22Rv1 (cell line): ENCODE results near the gene RETN.

ENCODE experiments used
- H3K27ac ChIP-seq: fragments of 450-650 bp; 2 replicates; pipeline ENCODE4 v1.5.1; 2017
- ZFX ChIP-seq: fragments of 450-650 bp; IDR thresholded peaks from 2 replicates; pipeline ENCODE4 v1.6.1; 2017; ENCODE audit warnings: antibody characterized with exemption, borderline replicate concordance
- TF ChIP-seq, protein P1 (sequence below): fragments of 450-650 bp; IDR thresholded peaks from 2 replicates; pipeline ENCODE4 v1.5.1; 2017; ENCODE audit warnings: mild to moderate bottlenecking

RETN gene

DNA sequence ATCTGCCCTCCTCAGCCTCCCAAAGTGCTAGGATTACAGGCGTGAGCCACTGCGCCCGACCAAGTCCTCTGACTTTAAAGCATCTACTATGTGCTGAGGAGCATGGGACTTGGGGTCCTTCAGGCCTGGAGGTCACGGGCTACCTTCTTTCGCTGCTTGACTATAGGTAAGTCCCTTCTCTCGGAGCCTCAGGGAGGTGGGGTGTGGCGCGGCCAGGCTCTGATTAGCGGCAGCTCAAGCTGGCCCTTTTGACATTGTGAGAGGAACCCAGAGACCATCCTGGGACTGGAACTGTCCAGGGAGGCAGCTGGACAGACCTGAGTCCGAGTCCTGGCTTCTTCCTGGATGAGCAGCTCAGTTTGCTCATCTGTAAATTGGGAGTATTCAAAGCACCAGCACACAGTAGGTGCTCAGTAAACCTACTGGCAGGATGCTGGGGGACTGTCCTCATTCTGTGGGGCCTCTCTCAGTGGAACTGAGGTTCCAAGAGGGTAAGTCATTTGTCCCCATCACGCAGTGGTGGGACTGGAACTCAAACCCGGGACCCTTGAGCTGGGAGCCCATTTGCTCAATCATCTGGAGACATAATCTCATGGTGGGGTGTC is 32.3 kb downstream of the RETN start:
- no peak overlapping the region for H3K27ac ChIP-seq
- TF ChIP-seq, protein P1, sequence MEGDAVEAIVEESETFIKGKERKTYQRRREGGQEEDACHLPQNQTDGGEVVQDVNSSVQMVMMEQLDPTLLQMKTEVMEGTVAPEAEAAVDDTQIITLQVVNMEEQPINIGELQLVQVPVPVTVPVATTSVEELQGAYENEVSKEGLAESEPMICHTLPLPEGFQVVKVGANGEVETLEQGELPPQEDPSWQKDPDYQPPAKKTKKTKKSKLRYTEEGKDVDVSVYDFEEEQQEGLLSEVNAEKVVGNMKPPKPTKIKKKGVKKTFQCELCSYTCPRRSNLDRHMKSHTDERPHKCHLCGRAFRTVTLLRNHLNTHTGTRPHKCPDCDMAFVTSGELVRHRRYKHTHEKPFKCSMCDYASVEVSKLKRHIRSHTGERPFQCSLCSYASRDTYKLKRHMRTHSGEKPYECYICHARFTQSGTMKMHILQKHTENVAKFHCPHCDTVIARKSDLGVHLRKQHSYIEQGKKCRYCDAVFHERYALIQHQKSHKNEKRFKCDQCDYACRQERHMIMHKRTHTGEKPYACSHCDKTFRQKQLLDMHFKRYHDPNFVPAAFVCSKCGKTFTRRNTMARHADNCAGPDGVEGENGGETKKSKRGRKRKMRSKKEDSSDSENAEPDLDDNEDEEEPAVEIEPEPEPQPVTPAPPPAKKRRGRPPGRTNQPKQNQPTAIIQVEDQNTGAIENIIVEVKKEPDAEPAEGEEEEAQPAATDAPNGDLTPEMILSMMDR = no peak
- TF ChIP-seq ZFX = no peak

DNA sequence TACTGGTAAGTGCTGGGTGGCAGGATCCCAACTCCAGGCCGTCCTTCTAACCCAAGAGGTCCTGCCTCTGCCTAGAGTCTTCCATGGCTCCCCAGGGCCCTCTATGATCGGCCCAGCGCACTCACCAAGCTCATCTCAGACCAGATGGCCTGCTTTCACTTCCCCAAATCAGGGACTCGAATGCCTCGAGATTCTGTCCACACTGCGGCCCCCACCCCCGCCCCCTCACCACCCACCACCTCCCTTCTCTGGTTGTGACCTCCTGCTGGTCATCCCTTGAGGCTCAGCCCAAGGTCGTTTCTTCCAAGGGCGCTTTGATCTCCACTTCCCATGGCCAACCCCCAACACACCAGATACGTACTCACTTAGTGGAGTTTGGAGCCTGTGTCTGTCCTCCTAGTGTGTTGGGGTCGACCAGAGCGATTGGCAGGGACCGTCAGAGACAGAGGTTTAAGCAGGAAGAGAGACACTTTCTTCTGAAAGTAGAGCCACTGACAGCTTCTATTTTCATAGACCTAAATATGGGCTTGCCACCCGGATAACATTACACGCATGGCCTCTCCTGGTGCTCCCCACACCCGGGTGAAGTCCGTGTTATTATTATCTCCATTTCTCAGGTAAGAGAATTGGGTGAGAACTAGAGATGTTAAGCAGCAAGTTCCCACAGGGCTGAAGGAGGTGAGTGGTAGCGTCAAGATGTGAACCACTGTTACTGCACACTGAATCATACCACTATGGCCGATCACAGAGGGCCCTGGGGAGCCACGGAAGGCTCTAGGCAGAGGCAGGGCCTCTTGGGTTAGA is 33.0 kb downstream of the RETN start, which contains the start of gene FCER2:
TSS of gene FCER2 (minus strand) at position 478 of the 804 bp plus-strand sequence. CDS start 2,371 bp downstream, outside the sequence.
- TF ChIP-seq, protein P1 = no peak
- no peak for TF ChIP-seq ZFX

DNA sequence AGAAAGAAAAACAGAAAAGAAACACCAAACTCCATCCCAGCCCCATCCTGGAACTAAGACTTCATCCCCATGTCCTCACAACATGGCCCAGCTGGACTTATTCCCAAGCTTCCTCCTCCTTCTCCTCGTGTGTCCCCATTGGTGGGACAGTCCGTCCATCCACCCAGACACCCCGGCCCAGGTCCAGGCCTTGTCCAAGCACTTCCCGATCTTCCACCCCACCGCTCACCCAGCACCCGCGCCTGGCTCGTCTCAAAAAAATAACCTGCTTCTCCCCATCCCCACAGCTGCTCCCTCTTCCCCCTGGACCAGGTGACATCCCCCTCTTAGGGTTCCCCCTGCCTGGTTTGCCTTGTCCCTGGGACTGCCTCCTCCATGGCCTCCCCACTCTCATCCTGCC is 34.5 kb downstream of the RETN start:
- H3K27ac ChIP-seq = no peak overlapping the region
- TF ChIP-seq, protein P1 = no peak
- TF ChIP-seq ZFX = no peak

More for the DNA sequence above, 33.0 kb downstream of the RETN start, which contains the start of gene FCER2:
- H3K27ac ChIP-seq = no peak within 1 kb of the TSS

- H3K27ac ChIP-seq = no peak overlapping the region
- no peak for TF ChIP-seq ZFX
- TF ChIP-seq, protein P1 = no peak
Observed at GRCh38 chr19:7704280-7705060, 35.6 kb downstream of the RETN start.

DNA sequence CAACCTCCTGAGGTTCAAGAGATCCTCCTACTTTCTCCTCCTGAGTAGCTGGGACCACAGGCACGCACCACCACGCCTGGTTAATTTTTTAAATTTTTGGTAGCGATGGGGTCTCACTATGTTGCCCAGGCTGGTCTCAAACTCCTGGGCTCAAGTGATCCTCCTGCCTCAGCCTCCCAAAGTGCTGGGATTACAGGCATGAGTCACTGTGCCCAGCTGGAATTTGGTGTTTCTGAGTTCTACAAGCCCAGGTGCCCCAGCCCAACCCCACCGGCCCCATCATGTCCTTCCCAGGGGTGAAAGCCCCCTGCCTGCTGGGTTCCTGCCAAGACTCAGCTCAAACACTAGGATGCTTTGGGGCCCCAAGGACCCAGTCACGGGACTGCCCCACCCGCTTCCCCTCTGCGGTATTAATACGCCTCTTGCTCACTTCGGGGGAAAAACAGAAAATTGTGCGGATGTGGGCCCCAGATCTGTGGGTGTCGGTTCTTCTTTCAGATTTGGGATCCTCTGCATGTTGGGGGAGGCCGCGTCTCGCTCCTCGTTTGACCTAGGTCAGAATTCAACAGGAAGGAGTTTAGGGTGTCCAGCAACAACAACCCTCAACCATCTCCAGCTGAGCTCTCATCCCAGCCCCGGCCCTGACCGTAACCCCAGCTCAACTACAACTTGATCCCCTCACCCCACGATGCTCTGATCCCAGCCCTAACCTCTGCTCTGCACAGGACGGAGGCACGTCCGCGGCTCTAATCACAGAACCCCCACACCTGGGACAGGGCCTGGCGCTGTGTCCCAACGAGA is 36.7 kb downstream of the RETN start:
- H3K27ac ChIP-seq = no peak overlapping the region
- TF ChIP-seq, protein P1 = no peak
- TF ChIP-seq ZFX = no peak

DNA sequence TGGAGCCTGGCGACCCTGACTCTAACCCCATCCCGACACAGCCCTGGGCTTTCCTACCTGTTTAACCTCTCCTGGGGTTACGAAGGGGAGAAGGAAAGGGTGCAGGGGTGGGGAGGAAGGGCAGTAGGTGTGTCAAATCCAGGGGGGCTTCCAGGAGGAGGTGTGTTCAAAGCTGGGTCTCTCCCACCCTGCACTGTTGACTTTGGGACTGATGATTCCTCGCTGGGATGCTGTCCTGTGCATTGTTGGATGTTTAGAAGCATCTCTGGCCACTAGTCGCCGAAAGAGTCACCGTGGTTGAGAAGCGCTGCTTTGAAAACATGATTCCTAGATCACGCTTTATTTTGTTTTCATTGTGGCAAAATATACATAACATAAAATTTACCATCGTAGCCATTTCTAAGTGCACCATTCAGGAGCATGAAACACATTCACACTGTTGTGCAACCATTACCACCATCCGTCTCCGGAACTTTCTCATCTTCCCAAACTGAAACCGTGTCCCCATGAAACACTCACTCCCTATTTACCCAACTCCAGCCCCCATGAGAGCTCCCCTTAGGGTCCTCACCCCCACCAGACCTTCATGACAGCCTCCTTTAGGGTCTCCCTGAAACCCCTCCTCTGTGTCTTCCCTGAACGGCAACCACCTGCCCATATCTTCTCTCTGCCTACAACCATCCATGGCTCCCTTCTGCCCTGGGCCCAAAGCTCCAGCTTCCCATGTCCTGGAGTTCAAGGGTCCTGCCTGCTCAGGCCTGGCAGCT is 37.5 kb downstream of the RETN start:
- H3K27ac ChIP-seq = no peak overlapping the region
- no peak for TF ChIP-seq ZFX
- TF ChIP-seq, protein P1 = no peak
